NCI-H2107 (cell line): ENCODE results near the gene STRBP.

Source experiments
- DNase-seq: peaks from one replicate; lab custom pipeline; 2025; lab: John Stamatoyannopoulos, UW

The STRBP gene

GRCh38 chr9:123097430-123098095 lies 170.8 kb downstream of the STRBP start:
- DNase-seq = no peak

DNA sequence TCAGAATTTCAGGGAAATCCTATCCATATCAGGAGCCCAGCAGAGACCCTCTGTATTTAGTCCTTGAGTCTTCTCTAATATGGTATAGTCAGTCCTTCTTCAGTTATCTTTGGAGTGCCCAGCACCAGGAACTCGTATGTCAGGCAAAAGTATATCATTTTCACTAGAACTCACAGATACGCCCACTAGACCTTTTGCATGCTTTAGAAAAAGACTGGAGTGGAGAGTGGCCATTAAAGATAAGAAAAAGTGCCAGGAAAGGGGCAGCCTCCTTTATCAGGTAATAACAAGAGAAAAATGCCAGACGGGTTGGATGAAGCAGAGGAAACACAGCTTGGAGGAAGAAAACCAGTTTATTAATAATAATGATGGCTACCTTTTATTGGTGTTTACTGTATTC lies 171.4 kb downstream of the STRBP start:
- no peak for DNase-seq

DNA sequence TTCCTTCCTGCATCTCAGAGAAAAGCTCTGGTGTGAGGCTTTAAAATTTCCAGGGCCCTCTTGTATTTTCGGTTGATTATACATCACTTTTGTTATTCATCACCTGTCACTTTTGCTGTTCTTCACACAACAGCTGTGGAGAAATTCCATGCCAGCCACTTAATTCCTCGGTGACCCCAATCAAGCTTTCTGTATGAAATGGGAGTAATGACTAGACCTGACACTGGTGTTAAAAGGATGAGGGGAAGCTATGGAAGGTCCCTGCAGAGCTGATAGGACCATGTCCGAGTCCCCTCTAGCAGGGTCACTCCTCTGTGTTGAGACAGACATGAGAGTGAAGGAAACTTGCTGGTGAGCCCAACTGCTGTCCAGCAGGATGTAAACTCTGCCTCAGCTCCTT lies 175.2 kb downstream of the STRBP start:
- no peak for DNase-seq

- DNase-seq = no peak
Observed at GRCh38 chr9:123091459-123091858, 176.9 kb downstream of the STRBP start.

DNA sequence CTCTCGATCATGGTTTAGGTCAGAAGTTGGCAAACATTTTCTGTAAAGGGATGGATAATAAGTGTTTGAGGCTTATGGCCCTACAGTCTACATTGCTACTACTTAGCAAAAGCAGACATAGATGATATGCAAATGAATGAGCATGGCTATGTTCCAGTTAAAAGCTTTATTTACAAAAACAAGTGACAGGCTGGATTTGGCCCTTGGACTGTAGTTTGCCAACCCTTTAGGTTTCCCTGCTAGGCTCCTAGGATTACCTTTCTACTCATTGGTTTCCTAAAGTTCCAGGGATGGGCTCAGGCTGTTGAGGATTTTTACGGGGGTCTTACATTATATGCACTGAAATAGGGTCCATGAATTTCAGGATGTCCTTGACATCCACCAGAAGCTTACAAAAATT lies 177.4 kb downstream of the STRBP start:
- no peak for DNase-seq

- DNase-seq = no peak
Observed at GRCh38 chr9:123090198-123090896, 178.0 kb downstream of the STRBP start.

- DNase-seq = no peak
Observed at GRCh38 chr9:123089790-123090189, 178.6 kb downstream of the STRBP start.

DNA sequence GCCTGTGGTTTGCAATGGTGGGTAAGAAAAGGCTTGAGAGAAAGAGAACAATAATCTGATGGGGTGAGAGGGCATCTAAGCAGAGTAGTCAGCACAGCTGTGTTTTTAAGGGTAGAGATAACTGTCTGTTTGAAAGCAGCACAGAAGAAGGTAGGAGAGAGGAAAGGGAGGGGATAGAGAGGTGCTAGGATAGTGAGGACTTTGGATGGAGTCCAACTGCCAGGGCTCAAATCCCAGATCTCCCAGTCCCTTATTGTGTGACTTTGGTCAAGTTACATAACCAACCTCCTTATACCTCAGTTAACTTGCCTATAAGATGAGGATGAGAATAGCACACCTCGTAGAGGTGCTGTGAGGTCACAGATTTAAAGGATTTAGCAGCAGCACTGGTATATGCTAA lies 179.3 kb downstream of the STRBP start:
- DNase-seq = no peak

GRCh38 chr9:123087359-123087888 lies 181.0 kb downstream of the STRBP start:
- no peak for DNase-seq

- DNase-seq = no peak
Observed at GRCh38 chr9:123085916-123086315, 182.5 kb downstream of the STRBP start.

DNA sequence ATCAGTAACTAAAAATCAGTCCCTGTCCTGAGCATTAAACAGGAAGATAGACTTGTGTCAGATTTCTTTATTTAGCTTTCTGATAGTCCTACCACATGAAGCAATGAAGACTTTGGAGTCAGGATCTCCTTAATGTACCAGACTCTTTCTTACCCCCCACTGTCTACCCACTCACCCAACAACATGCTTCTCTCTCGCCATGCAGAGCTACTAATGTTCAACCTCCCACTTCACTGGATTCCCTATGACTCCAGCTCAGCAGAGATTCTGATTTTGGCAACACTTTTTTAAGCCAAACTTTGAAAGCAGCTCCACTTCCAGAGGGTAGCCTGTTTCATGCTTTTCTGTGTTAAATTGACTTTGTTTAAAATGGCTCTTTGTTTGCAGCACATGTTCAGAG lies 184.1 kb downstream of the STRBP start:
- DNase-seq = no peak

- no peak for DNase-seq
Observed at GRCh38 chr9:123083680-123084079, 184.7 kb downstream of the STRBP start.

GRCh38 chr9:123081824-123082223 lies 186.6 kb downstream of the STRBP start:
- DNase-seq = no peak

- DNase-seq = no peak
Observed at GRCh38 chr9:123080444-123080843, 187.9 kb downstream of the STRBP start.

DNA sequence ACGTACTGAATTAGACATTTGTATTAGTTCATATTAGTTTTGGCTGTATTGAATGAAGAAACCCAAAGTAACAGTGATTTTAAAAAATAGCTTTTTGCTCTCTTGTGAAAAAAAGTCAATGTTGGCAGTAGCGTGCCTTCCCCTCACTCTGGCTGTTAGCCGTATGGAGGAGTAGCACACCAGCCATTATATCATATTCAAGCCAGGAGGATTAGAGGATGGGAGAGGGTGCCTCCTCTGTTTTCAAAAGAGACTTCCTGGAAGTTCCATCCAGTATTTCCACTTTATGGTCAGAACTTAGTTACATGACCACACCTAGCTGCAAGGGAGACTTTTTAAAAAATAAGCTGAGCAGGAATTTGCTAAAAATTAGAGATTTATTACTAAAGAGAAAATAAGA lies 193.8 kb downstream of the STRBP start:
- DNase-seq = no peak

GRCh38 chr9:123073991-123074422 lies 194.4 kb downstream of the STRBP start:
- DNase-seq = no peak

- DNase-seq = no peak
Observed at GRCh38 chr9:123073441-123073840, 194.9 kb downstream of the STRBP start.

DNA sequence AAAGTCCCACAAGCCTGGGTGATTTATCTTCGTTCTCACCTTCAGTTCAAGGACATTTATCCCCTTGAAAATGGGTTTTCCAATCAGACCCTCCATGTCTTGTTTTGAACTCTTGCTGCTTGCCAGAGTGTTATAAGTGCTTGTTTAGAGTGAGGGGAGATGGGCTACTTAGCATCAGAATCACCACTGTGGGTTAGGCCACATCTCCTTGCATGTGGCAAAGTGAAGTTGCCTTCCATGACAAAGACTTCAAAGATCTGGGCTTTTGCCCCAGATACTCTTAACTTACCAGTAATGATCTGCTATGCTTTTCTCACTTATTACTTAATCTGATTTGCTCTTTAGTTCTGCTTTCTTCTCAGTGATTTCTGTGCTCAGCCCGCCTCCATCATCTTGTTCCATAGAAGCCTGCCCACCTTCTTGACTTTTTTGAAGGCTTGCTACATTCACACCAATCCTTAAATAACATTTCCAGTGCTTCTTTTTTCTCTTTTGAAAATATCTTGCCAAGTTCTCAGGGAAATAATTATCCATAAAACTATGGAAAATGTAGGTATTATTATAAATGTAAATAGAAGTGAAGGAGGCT lies 195.9 kb downstream of the STRBP start:
- DNase-seq = no peak
